Stimulated activated naive CD8-positive, alpha-beta T cell treated with anti-CD3 and anti-CD28 coated beads, Interleukin-15, Interleukin-2, amounts not matched to agents 100 ng/mL and 50 ng/mL, for 24 hours (primary cell): ENCODE measurements around the gene C2orf49.

Experiments
- H3K27ac Mint-ChIP-seq: one replicate; pipeline ENCODE4 v1.8.0; 2021; ENCODE audit warnings: mild to moderate bottlenecking, mixed read lengths
- H3K27me3 Mint-ChIP-seq: one replicate; pipeline ENCODE4 v1.8.0; 2021; ENCODE audit warnings: mixed read lengths
- H3K36me3 Mint-ChIP-seq: one replicate; pipeline ENCODE4 v1.8.0; 2021; ENCODE audit warnings: low read depth, mixed read lengths
- H3K4me1 Mint-ChIP-seq: one replicate; pipeline ENCODE4 v1.8.0; 2021; ENCODE audit warnings: low read depth, mixed read lengths
- H3K4me3 Mint-ChIP-seq: one replicate; pipeline ENCODE4 v1.8.0; 2021; ENCODE audit warnings: mild to moderate bottlenecking, mixed read lengths
- H3K9me3 Mint-ChIP-seq: one replicate; pipeline ENCODE4 v1.8.0; 2021; ENCODE audit warnings: mixed read lengths

The C2orf49 gene

DNA sequence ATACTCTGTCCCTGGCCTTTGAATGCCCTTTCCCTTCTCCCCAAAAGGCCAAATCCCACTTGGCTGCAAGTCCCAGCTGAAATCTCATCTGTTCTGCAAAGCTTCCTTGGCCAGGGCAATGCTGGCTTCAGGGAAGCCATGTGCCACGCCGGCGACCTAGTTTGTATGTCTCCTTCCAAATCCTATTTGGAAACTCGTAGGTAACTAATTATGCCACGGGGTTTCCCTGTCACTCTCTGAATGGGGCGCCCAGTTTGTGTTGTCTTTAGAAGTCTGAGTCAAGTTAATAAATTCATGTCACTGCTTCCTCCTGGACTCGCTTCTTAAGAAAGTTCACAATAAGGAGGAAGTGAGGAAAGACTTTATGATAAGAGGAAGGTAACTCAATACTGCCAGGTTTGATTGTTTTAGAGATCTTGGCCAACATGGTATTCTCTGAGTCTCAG, 42.4 kb downstream of the C2orf49 start:
- Mint-ChIP-seq H3K9me3 (no peaks in the 10 kb centered on the region), H3K27me3 (no peaks in the 10 kb centered on the region), H3K4me1 (peaks cover 10% of the 10 kb centered on the region), H3K4me3 (no peak overlapping the region), H3K27ac (no peak overlapping the region), H3K36me3 (peaks cover 6% of the 10 kb centered on the region)

DNA sequence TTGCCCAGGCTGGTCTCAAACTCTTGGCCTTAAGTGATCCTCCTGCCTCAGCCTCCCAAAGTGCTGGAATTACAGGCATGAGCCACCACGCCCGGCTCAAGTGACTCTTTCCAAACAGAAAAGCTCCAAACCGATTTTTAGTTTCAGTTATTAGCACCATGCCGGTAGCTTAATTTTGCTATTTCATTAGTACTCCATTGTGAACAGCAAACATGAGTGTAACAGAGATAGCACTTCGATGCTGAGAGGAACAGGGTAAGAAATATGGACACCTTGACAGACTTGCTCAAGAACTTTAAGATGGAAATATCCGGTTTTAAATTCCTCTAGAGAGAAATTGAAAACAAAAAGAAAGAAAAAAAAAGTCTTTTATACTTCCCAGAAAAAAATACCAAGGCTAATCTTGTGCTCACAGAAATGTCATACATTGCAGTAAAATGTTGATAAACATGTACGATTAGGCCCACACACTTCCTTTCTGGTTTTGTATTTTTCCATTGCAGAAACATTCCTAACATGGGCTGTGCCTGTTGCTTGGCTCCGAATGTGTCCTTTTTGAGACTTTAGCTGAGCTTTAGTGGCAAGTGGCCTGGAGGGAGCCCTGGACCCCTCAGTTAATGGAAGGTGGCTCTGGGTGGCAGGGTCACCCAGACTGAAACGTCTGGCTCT, 43.2 kb downstream of the C2orf49 start:
- H3K4me3 Mint-ChIP-seq = no peak overlapping the region
- H3K4me1 Mint-ChIP-seq = peaks cover 10% of the 10 kb centered on the region
- peaks cover 6% of the 10 kb centered on the region for H3K36me3 Mint-ChIP-seq
- no peak overlapping the region for H3K27ac Mint-ChIP-seq
- no peaks in the 10 kb centered on the region for H3K27me3 Mint-ChIP-seq
- H3K9me3 Mint-ChIP-seq = no peaks in the 10 kb centered on the region

DNA sequence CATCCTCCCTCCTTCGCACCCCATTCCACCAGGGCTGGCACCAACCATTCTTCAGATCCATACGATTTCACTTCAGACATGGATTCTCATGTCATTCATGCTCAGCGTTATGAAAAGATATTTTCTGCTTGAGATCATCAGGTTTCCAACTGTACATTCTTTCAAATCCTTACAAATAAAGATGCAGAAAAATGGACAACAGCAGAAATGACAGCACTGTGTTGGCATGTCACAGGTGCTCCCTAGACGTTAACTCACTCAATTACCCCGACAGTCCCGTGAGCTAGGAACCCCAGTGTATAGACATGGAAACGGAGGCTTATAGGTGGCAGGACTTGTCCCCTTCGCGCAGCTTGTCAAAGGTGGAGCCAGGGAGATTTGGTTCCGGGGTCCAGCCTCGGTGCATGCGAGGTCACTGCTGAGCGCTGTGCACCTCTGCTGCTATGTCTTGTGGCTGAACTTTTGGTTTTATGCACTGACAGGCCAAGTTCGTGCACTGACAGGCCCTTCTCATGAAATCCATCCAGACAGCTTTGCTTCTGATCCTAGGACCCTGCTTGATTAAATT, 43.8 kb downstream of the C2orf49 start:
- peaks cover 6% of the 10 kb centered on the region for H3K36me3 Mint-ChIP-seq
- H3K27me3 Mint-ChIP-seq = no peaks in the 10 kb centered on the region
- no peak overlapping the region for H3K4me3 Mint-ChIP-seq
- peaks cover 10% of the 10 kb centered on the region for H3K4me1 Mint-ChIP-seq
- H3K27ac Mint-ChIP-seq = no peak overlapping the region
- H3K9me3 Mint-ChIP-seq = no peaks in the 10 kb centered on the region

DNA sequence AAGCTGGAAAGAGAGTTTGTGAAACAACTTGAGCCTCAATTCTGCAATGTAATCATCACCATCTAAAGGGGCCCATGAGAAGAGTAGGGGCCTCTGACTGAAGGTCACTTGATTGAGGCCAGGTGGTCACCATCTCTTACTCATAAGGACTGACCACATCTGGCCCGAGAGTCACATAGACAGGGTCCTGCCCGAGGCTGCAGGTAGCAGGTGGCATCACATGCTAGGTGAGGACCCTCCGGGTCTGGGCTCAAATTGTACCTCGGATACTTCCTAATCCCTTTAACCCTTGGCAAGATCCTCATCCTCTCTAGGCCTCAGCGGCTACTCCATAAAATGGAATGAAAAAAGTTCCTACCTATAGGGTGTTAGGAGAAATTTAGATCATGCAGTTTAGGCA, 44.8 kb downstream of the C2orf49 start:
- Mint-ChIP-seq H3K27ac (no peak overlapping the region), H3K4me1 (peaks cover 10% of the 10 kb centered on the region), H3K4me3 (no peak overlapping the region), H3K9me3 (no peaks in the 10 kb centered on the region), H3K27me3 (no peaks in the 10 kb centered on the region), H3K36me3 (peaks cover 6% of the 10 kb centered on the region)

DNA sequence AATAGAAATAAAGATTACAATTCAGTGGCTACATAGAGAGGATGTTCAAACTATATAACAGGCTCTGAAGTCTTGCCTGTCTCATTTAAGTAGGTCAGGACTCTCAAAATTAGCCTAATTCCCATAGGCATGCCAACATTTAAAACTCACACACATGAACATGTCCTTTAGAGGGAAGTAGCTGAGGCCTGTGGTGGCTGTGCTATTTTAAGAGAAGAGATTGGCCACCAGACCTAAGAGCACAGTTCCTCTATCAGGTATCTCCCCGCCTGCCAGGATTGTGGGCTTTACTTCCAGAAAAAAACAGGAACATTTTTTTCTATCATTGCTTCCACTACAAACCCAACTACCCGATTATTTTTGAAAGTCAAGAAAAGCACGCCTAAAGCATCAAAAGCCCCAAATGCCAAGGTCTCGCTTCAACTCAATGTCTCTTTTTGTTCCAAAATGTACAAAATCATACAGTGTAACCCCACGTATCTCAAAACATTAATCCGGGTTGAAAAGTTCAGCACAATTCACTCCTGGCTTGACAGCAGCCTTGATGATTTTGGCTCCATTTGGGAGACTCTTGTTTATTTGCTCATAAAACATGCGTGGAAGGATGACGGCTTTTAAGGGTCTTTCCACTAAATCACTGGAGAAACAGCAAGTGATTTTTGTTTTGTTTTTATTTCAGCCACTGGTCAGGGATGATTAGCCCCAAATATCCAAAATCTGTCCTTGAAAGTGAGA, 46.3 kb downstream of the C2orf49 start:
- peaks cover 6% of the 10 kb centered on the region for H3K36me3 Mint-ChIP-seq
- H3K9me3 Mint-ChIP-seq = no peaks in the 10 kb centered on the region
- no peaks in the 10 kb centered on the region for H3K27me3 Mint-ChIP-seq
- H3K4me1 Mint-ChIP-seq = peaks cover 10% of the 10 kb centered on the region
- H3K4me3 Mint-ChIP-seq = no peak overlapping the region
- no peak overlapping the region for H3K27ac Mint-ChIP-seq

DNA sequence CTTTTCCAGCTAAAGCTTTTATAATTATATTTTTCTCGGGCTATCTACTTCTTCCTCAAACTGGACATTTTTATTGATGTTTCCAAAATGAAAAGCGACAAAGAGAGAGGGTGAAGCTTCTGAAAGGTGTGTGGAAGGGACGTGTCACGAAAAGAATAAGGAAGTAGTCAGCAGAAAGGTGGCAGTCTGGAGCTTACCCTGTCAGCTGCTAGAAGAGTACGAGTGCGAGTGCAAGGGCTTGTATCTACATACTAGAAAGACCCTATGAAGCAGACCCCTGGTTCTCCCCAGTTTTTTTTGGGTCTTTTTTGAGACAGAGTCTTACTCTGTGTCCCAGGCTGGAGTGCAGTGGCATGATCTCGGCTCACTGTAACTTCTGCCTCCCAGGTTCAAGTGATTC, 46.9 kb downstream of the C2orf49 start:
- no peak overlapping the region for H3K4me3 Mint-ChIP-seq
- peaks cover 10% of the 10 kb centered on the region for H3K4me1 Mint-ChIP-seq
- H3K27me3 Mint-ChIP-seq = no peaks in the 10 kb centered on the region
- H3K36me3 Mint-ChIP-seq = peaks cover 6% of the 10 kb centered on the region
- no peaks in the 10 kb centered on the region for H3K9me3 Mint-ChIP-seq
- no peak overlapping the region for H3K27ac Mint-ChIP-seq

DNA sequence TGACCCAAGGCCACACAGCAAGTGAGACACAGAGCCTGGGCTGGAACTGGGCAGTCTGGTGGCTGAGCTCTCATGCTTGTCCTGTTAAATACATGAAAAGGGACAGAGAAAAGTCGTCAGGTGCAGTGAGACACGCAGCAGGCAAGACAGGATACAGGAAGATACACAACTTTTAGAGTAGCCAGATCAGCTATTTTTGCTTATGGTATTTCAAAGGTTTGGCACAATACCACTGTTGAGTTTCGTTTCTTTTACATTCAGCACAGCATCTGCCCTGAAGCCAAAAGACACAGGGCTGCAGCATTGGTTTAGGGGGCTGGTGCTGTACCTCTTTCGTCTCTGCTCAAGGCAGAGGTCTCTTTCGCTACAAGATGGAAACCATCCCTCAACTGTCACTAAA, 47.5 kb downstream of the C2orf49 start:
- H3K27ac Mint-ChIP-seq = no peak overlapping the region
- no peaks in the 10 kb centered on the region for H3K27me3 Mint-ChIP-seq
- H3K4me3 Mint-ChIP-seq = no peak overlapping the region
- no peaks in the 10 kb centered on the region for H3K9me3 Mint-ChIP-seq
- peaks cover under 1% of the 10 kb centered on the region for H3K36me3 Mint-ChIP-seq
- H3K4me1 Mint-ChIP-seq = peaks cover 10% of the 10 kb centered on the region

DNA sequence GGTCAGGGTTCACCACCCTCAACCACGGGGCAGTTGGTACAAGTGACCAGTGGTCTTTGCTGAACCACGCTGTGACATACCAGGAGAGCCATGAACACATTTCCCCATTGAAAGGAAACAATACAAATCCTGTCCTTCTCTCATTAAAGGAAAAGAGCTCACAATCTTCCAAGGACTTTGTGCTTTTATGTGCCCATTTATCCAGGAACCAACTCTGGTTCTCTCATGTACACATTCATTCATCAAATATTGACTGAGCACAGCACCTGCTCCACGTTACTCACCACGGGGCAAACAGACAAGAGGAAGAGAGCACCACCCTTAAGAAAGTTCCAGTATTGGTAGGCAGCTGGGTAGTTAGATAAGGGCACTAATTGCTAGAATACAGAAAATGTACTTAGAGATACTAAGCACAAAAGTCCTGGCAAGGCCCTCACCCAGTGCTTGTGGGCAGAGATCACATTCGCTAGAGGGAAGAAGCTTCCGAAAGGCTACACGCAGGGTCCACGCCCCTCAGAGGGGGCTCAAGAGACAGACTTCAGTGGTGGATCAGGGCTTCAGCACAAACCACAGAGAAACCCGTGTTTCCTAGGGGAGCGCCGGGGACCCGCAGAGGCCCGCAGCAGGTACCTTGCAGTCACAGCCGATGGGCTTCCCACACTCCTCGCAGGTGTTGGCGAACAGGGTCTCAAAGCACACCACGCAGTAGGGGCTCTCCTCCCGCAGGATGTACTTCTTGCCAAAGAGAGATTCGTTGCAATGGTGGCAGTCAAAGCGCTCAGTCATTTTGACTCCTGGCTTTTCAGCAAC, 48.6 kb downstream of the C2orf49 start:
- Mint-ChIP-seq H3K9me3 (no peaks in the 10 kb centered on the region), H3K27me3 (no peaks in the 10 kb centered on the region), H3K36me3 (no peaks in the 10 kb centered on the region), H3K4me1 (peaks cover 2% of the 10 kb centered on the region), H3K27ac (no peak overlapping the region), H3K4me3 (no peak overlapping the region)

DNA sequence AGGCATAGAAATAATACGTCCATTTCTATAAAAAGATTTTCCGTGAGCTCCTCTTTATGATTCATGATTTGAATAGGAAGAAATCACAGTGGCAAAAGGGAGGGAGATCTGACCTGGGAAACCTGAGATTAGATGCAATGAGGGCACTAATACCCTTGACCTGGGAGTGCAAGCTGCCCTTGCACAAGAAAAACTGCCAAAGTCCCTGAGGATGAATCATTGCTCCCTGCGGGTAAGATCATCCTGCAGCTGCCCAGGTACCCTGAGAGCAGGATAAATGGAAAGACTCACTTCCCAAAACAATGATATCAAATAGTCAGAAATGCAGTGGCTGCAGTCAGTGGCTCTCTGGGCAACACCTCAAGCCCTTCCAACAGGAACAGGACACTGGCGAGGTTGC, 49.9 kb downstream of the C2orf49 start:
- Mint-ChIP-seq H3K4me1 (no peaks in the 10 kb centered on the region), H3K4me3 (no peak overlapping the region), H3K9me3 (no peaks in the 10 kb centered on the region), H3K36me3 (no peaks in the 10 kb centered on the region), H3K27me3 (no peaks in the 10 kb centered on the region), H3K27ac (no peak overlapping the region)

DNA sequence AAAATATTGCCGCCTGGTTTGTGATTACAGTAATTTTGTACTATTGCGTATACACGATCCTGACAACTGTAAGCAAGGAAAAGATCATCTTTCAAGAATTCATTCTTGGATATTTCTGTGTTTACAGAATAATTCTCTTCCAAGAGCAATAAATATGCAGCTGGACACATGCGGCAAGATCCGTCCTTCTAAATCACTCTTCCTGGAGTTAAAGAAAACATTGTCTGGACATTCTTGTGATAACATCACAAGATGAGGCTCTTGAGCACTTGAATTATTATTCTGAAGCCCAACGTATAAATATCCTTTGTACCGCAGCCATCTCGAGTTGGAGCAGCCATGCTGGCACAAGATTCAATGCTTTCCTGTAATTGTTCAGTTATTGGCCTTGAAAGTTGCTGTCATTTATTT, 51.6 kb downstream of the C2orf49 start:
- no peak overlapping the region for H3K27ac Mint-ChIP-seq
- H3K36me3 Mint-ChIP-seq = no peaks in the 10 kb centered on the region
- H3K4me3 Mint-ChIP-seq = no peak overlapping the region
- H3K4me1 Mint-ChIP-seq = no peaks in the 10 kb centered on the region
- no peaks in the 10 kb centered on the region for H3K27me3 Mint-ChIP-seq
- no peaks in the 10 kb centered on the region for H3K9me3 Mint-ChIP-seq

DNA sequence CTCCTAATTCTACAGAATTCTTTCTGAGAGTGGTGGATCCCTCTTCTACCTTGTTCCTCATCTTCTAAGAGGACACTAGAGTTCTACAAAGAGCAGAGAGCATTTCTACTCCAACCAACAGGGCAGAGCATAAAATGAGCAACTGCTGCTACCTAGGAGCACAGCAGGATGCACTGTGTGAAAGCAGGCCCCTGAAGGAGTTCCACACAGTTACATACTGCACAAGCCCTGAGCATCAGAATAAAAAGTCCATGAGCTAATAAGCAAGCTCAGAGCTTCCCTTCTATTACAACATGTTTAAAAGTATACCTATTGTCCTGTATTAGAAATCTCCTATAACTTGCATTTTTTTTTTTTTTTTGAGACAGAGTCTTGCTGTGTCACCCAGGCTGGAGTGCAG, 53.1 kb downstream of the C2orf49 start:
- H3K4me1 Mint-ChIP-seq = no peaks in the 10 kb centered on the region
- no peaks in the 10 kb centered on the region for H3K9me3 Mint-ChIP-seq
- H3K4me3 Mint-ChIP-seq = no peak overlapping the region
- H3K36me3 Mint-ChIP-seq = no peaks in the 10 kb centered on the region
- no peaks in the 10 kb centered on the region for H3K27me3 Mint-ChIP-seq
- H3K27ac Mint-ChIP-seq = no peak overlapping the region

DNA sequence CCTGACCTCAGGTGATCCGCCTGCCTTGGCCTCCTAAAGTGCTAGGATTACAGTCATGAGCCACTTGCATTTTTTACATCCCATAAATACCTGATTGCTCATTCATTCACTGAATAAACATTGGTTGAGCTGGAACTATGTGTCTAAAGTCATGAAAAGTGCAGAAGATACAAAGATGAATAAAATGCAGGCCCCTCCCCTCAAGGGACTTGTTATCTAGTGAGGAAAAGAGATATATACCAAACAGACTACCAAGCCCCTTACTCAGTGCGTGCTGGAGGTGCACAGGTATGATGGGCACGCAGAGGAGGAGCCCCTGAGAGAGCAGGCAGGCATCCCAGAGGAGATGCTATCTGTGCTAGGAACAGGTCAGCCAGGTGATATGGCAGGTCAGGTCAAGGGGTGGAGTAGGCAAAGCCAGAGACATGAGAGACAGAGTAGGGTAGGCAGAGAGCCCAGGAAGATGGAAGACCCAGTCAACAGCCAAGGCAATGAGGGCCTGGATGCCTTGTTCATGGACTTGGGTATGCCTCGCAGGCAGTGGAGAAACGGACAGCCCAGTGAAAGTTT, 53.8 kb downstream of the C2orf49 start:
- Mint-ChIP-seq H3K4me1 (peaks cover 5% of the 10 kb centered on the region), H3K27me3 (peaks cover 4% of the 10 kb centered on the region), H3K9me3 (no peaks in the 10 kb centered on the region), H3K27ac (no peak overlapping the region), H3K36me3 (no peaks in the 10 kb centered on the region), H3K4me3 (no peak overlapping the region)

DNA sequence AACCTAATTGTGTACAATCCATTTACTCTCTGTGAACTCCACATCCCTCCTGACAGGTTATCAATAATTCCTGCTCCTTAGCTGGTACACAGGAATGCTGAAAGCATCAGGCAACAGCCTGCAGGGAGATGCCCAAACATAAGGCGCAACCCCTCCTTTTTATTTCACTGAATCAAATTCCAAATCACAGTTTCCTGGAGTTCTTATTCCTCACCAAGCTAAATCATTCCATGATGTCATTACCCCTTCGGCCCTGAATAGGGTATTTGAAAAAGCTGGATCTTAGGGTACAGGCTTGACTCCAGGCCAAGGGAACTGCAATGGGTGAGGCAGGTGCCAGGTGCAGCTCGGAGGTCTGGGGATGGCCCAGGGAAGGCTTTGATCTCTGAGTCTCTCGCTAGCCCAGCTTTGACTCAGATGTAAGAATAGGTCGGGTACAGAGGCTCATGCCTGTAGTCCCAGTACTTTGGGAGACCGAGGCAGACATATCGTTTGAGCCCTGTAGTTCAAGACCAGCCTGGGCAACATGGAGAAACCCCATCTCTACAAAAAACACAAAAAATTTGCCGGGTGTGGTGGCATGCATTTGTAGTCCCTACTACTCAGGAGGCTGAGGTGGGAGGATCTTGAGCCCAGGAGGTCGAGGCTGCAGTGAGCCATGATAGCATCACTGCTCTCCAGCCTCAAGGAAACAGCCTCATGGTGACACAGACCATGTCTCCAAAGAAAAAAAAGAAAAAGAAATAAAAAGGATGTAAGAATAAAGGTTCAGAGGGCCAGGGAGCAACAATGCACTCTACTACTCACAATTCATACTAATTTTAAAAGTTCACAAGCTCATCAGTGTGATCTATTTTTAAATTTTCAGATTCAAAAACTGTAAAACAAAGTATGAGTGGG, 54.7 kb downstream of the C2orf49 start:
- Mint-ChIP-seq H3K36me3 (no peaks in the 10 kb centered on the region), H3K4me3 (no peak overlapping the region), H3K27ac (no peak overlapping the region), H3K9me3 (no peaks in the 10 kb centered on the region), H3K4me1 (peaks cover 14% of the 10 kb centered on the region), H3K27me3 (peaks cover 9% of the 10 kb centered on the region)
